Measurements from ENCODE around the gene BICDL1. TPM values are rescaled to one million over a fixed set of nuclear protein-coding genes. Genes with fewer than 3 reads are reported as not detected.

Gene BICDL1
- total RNA-seq, 3 donors from 2014 or later = 6.7 to 10.6 (median 6.8) TPM

DNA sequence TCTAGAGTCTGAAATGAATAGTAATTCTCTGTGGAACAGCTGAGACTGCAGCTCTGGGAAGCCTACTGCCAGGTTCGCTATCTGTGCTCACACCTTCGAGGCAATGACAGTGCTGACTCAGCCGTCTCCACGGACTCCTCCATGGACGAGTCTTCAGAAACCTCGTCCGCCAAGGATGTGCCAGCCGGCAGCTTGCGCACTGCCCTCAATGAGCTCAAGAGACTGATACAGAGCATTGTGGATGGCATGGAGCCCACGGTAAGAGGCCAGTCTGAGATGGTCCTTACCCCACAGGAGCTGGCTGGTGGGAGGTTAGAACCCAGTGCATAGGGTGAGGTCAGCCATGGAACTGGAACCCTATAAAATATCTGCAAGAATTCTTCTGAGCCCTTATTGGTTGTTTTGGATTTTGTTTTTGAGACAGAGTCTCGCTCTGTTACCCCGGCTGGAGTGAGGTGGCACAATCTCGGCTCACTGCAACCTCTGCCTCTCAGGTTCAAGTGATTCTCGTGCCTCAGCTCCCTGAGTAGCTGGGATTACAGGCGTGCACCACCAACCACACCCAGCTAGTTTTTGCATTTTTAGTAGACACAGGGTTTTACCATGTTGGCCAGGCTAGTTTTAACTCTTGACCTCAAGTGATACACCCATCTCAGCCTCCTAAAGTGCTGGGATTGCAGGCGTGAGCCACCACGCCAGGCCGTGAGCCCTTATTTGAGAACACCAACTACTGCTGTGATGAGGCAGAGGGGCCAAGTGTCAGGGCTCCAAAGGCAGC is 83.6 kb downstream of the BICDL1 start:
- no peaks in the 10 kb centered on the region for H3K4me1 ChIP-seq (ENCODE audit: low read depth)
- DNase-seq (no peak), ATAC-seq (no peak)
- H3K36me3 ChIP-seq (ENCODE audit: low read depth) = no peaks in the 10 kb centered on the region
- H3K9me3 ChIP-seq = no peaks in the 10 kb centered on the region
- TF ChIP-seq, protein P1, sequence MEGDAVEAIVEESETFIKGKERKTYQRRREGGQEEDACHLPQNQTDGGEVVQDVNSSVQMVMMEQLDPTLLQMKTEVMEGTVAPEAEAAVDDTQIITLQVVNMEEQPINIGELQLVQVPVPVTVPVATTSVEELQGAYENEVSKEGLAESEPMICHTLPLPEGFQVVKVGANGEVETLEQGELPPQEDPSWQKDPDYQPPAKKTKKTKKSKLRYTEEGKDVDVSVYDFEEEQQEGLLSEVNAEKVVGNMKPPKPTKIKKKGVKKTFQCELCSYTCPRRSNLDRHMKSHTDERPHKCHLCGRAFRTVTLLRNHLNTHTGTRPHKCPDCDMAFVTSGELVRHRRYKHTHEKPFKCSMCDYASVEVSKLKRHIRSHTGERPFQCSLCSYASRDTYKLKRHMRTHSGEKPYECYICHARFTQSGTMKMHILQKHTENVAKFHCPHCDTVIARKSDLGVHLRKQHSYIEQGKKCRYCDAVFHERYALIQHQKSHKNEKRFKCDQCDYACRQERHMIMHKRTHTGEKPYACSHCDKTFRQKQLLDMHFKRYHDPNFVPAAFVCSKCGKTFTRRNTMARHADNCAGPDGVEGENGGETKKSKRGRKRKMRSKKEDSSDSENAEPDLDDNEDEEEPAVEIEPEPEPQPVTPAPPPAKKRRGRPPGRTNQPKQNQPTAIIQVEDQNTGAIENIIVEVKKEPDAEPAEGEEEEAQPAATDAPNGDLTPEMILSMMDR (IDR thresholded peaks at IDR 0.05) = no peak
- H3K4me3 ChIP-seq = no peak overlapping the region
- intact Hi-C loops (cut with DNase I, micrococcal nuclease) = no loop called here

DNA sequence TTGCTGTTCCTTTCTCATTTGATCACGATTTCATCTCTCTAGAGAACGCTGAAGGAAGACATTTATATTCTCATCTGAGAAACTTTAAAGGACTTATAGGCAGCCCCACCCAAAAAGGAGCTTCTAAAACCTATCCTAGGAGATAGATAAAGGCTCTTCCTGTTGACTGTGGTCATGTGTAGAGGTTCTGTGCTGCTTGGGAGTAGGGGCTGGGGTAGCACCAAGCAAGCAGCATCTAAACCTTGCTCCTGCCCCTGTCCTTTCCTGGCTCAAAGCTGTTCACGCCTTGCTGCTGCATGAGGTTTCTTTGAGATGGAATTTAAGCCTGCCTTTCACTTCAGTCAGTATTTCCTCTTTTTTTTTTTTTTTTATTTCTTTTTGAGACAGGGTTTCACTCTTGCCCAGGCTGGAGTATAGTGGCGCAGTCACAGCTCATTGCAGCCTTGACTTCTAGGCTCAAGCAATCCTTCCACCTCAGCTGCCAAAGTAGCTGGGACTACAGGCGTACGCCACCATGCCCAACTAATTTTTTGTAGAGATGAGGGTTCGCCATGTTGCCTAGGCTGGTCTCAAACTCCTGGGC is 86.1 kb downstream of the BICDL1 start:
- DNase-seq (no peak), ATAC-seq (no peak)
- Histone ChIP-seq H3K4me3 (no peak overlapping the region), H3K4me1 (ENCODE audit: low read depth) (no peaks in the 10 kb centered on the region), H3K9me3 (no peaks in the 10 kb centered on the region), H3K36me3 (ENCODE audit: low read depth) (no peaks in the 10 kb centered on the region)
- TF ChIP-seq, protein P1 (IDR thresholded peaks at IDR 0.05) = no peak
- intact Hi-C loops (cut with DNase I, micrococcal nuclease) = no loop called here

GRCh38 chr12:120076651-120077050 is 87.6 kb downstream of the BICDL1 start:
- intact Hi-C loops (cut with DNase I, micrococcal nuclease) = no loop called here
- Histone ChIP-seq H3K4me1 (ENCODE audit: low read depth) (no peaks in the 10 kb centered on the region), H3K36me3 (ENCODE audit: low read depth) (no peaks in the 10 kb centered on the region), H3K4me3 (no peak overlapping the region), H3K9me3 (no peaks in the 10 kb centered on the region)
- ATAC-seq = no peak
- no peak for DNase-seq
- TF ChIP-seq, protein P1 (IDR thresholded peaks at IDR 0.05) = no peak

- no peaks in the 10 kb centered on the region for H3K4me1 ChIP-seq (ENCODE audit: low read depth)
- intact Hi-C loops (cut with DNase I, micrococcal nuclease) = no loop called here
- ATAC-seq (no peak), DNase-seq (no peak)
- no peaks in the 10 kb centered on the region for H3K9me3 ChIP-seq
- no peaks in the 10 kb centered on the region for H3K36me3 ChIP-seq (ENCODE audit: low read depth)
- H3K4me3 ChIP-seq = no peak overlapping the region
- TF ChIP-seq, protein P1 (IDR thresholded peaks at IDR 0.05) = no peak
Observed at GRCh38 chr12:120077260-120077659, 88.2 kb downstream of the BICDL1 start.

DNA sequence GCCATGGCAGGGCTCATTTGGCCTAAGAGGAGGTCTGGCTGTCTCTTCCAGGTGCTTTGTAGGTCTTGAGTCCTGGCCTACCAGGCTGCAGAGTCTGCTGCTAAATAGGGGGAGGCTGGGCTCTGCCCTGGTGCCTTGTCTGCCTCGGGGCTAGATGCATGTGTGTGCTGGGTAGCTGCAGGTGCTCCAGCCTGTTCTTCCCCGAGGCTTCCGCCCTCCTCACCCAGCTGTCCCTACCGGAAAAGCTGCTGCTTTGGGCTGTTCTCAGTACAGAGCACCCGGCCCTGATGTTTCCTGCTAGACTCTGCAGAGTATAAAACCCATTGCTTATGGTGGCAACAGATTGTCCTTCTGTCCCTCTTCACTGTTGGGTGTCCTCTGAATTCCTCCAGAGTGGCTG is 89.8 kb downstream of the BICDL1 start:
- no peak overlapping the region for H3K4me3 ChIP-seq
- intact Hi-C loops (cut with DNase I, micrococcal nuclease) = no loop called here
- peak; percentile 76 for ATAC-seq
- H3K9me3 ChIP-seq = no peaks in the 10 kb centered on the region
- no peak for DNase-seq
- H3K4me1 ChIP-seq (ENCODE audit: low read depth) = no peaks in the 10 kb centered on the region
- H3K36me3 ChIP-seq (ENCODE audit: low read depth) = no peaks in the 10 kb centered on the region
- TF ChIP-seq, protein P1 (IDR thresholded peaks at IDR 0.05) = no peak

Measured in mucosa of descending colon (tissue), 3 donors.